HepG2 (cell line): ENCODE data around the gene GPR162. TPM values are rescaled to one million over a fixed set of nuclear protein-coding genes. Genes with fewer than 3 reads are reported as not detected.

Experiments used
- AGO1 ChIP-seq: fragments of 200-400 bp; formaldehyde crosslinking; IDR thresholded peaks from 2 replicates; pipeline ENCODE4 v1.6.1; 2017; ENCODE audit warnings: mild to moderate bottlenecking, low read depth, low read length, moderate library complexity; ENCODE audit not compliant: poor library complexity, severe bottlenecking
- FLYWCH1 ChIP-seq: sonication (generic); formaldehyde crosslinking; IDR thresholded peaks from 2 replicates; pipeline ENCODE4 v1.8.1; 2023; ENCODE audit warnings: mild to moderate bottlenecking, missing genetic modification reagents
- IRF2 ChIP-seq: IDR thresholded peaks from 2 replicates; pipeline ENCODE4 v1.6.1; 2018; ENCODE audit warnings: missing genetic modification reagents, missing compliant biosample characterization
- MYNN ChIP-seq: sonication (generic); formaldehyde crosslinking; IDR thresholded peaks from 2 replicates; pipeline ENCODE4 v1.4.0; 2020; ENCODE audit warnings: mild to moderate bottlenecking, low read depth, missing genetic modification reagents
- NCOA2 ChIP-seq: sonication (generic); formaldehyde crosslinking; IDR thresholded peaks from 2 replicates; pipeline ENCODE4 v1.8.0; 2022; ENCODE audit warnings: inconsistent platforms
- NPAS2 ChIP-seq: sonication (generic); formaldehyde crosslinking; IDR thresholded peaks from 2 replicates; pipeline ENCODE4 v1.8.0; 2022; ENCODE audit warnings: mild to moderate bottlenecking, missing genetic modification reagents, borderline replicate concordance
- PTBP1 ChIP-seq: fragments of 200-400 bp; formaldehyde crosslinking; IDR thresholded peaks from 2 replicates; pipeline ENCODE4 v1.6.1; 2018; ENCODE audit warnings: low read length, low read depth; ENCODE audit not compliant: poor library complexity, severe bottlenecking
- RXRA ChIP-seq: sonication (generic); formaldehyde crosslinking; IDR thresholded peaks from 2 replicates; pipeline ENCODE4 v1.5.1; 2020; ENCODE audit warnings: missing genetic modification reagents
- SALL2 ChIP-seq: sonication (generic); formaldehyde crosslinking; IDR thresholded peaks from 2 replicates; pipeline ENCODE4 v1.8.1; 2023; ENCODE audit warnings: mild to moderate bottlenecking, missing genetic modification reagents, inconsistent platforms
- SIN3B ChIP-seq: fragments of 150-350 bp; IDR thresholded peaks from 2 replicates; pipeline ENCODE4 v1.6.1; 2014; ENCODE audit warnings: low read length
- SNAI1 ChIP-seq: sonication (generic); formaldehyde crosslinking; IDR thresholded peaks from 2 replicates; pipeline ENCODE4 v1.5.0; 2020; ENCODE audit warnings: mild to moderate bottlenecking, missing genetic modification reagents, borderline replicate concordance
- SOX13 ChIP-seq, 3 experiments: fragments of 450-650 bp in 1 of 3; sonication (generic) in 1 of 3; formaldehyde crosslinking in 1 of 3; IDR thresholded peaks in 2 of 3; conservative IDR thresholded peaks in 1 of 3; 2 replicates each; pipeline versions ENCODE4 v1.5.0 to v1.6.1; 2016 to 2020; ENCODE audit warnings: antibody characterized with exemption in 1 of 3, mild to moderate bottlenecking in 1 of 3, missing compliant biosample characterization in 1 of 3, missing genetic modification reagents in 1 of 3, moderate library complexity in 1 of 3
- TBX2 ChIP-seq: sonication (generic); formaldehyde crosslinking; IDR thresholded peaks from 2 replicates; pipeline ENCODE4 v1.5.0; 2020; ENCODE audit warnings: missing genetic modification reagents, mild to moderate bottlenecking, borderline replicate concordance
- ZFP62 ChIP-seq: sonication (generic); formaldehyde crosslinking; IDR thresholded peaks from 2 replicates; pipeline ENCODE4 v1.4.0; 2020; ENCODE audit warnings: missing genetic modification reagents
- ZNF431 ChIP-seq: sonication (generic); formaldehyde crosslinking; IDR thresholded peaks from 2 replicates; pipeline ENCODE4 v1.9.0; 2022; ENCODE audit warnings: missing genetic modification reagents, low read depth, mild to moderate bottlenecking, borderline replicate concordance
- ZNF597 ChIP-seq: sonication (generic); formaldehyde crosslinking; IDR thresholded peaks from 2 replicates; pipeline ENCODE4 v1.5.0; 2020; ENCODE audit warnings: missing genetic modification reagents
- ZNF83 ChIP-seq: sonication (generic); formaldehyde crosslinking; IDR thresholded peaks from 2 replicates; pipeline ENCODE4 v1.4.0; 2020; ENCODE audit warnings: missing genetic modification reagents, mild to moderate bottlenecking, borderline replicate concordance
- polyA plus RNA-seq, 8 experiments: library from polyadenylated mRNA; depleted of rRNA in 3 of 8; stranded (reverse) in 7 of 8; unstranded in 1 of 8; fragments of >200 nt; fragmentation: Illumina TruSeq in 4 of 8; extraction: Trizol in 4 of 8; gene quantifications; 2 replicates each; pipeline versions ENCODE4 v1.2.1 to v1.2.3, GENCODE V29; 2011 to 2016; ENCODE audit warnings: low read depth in 4 of 8, missing spikeins in 1 of 8, mixed read lengths in 1 of 8; ENCODE audit not compliant: insufficient read depth in 1 of 8
- total RNA-seq, 5 experiments: library from RNA; depleted of rRNA; stranded (reverse); fragments of >200 nt; fragmentation: Illumina TruSeq; extraction: Trizol; gene quantifications; 2 replicates each; pipeline ENCODE4 v1.2.3, GENCODE V29; 2016; ENCODE audit warnings: low read depth in 1 of 5
- TF ChIP-seq, protein P1 (sequence below): IDR thresholded peaks from 2 replicates; pipeline ENCODE4 v1.6.1; 2018; ENCODE audit warnings: missing genetic modification reagents, mild to moderate bottlenecking, missing compliant biosample characterization
- TF ChIP-seq, protein P2 (sequence below): sonication (generic); formaldehyde crosslinking; conservative IDR thresholded peaks from 2 replicates; pipeline ENCODE4 v1.4.0; 2020; ENCODE audit warnings: missing genetic modification reagents

The GPR162 gene
- total and polyA plus RNA-seq, 2 of the 13 experiments (the other 11 are each of a cell fraction or from before 2014, with no cell fraction given), result 0.08 TPM; not detected in 1

- no peak for TF ChIP-seq SNAI1
- TF ChIP-seq SOX13 (IDR thresholded peaks at IDR 0.05), result 0 out of 2 replicates have a peak, but pooled peaks have one; percentile 4
- no peak for TF ChIP-seq SOX13 (CRISPR knock-in tag; conservative IDR thresholded peaks at IDR 0.05 in 1 of 2, IDR thresholded peaks at IDR 0.05 in 1 of 2)
- TF ChIP-seq PTBP1, result no peak
- TF ChIP-seq FLYWCH1, result no peak; the same call in 1 of the 2 replicates
- TF ChIP-seq SIN3B, result no peak
- 0 out of 2 replicates have a peak, but pooled peaks have one; percentile 25 for TF ChIP-seq ZNF83
- no peak for TF ChIP-seq RXRA (CRISPR knock-in tag)
- TF ChIP-seq, protein P1, sequence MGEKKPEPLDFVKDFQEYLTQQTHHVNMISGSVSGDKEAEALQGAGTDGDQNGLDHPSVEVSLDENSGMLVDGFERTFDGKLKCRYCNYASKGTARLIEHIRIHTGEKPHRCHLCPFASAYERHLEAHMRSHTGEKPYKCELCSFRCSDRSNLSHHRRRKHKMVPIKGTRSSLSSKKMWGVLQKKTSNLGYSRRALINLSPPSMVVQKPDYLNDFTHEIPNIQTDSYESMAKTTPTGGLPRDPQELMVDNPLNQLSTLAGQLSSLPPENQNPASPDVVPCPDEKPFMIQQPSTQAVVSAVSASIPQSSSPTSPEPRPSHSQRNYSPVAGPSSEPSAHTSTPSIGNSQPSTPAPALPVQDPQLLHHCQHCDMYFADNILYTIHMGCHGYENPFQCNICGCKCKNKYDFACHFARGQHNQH, result peak; percentile 21; the same call in 1 of the 2 replicates
- peak; percentile 49; the same call in 1 of the 2 replicates for TF ChIP-seq ZNF431 (CRISPR knock-in tag)
- no peak for TF ChIP-seq TBX2
- TF ChIP-seq, protein P2, sequence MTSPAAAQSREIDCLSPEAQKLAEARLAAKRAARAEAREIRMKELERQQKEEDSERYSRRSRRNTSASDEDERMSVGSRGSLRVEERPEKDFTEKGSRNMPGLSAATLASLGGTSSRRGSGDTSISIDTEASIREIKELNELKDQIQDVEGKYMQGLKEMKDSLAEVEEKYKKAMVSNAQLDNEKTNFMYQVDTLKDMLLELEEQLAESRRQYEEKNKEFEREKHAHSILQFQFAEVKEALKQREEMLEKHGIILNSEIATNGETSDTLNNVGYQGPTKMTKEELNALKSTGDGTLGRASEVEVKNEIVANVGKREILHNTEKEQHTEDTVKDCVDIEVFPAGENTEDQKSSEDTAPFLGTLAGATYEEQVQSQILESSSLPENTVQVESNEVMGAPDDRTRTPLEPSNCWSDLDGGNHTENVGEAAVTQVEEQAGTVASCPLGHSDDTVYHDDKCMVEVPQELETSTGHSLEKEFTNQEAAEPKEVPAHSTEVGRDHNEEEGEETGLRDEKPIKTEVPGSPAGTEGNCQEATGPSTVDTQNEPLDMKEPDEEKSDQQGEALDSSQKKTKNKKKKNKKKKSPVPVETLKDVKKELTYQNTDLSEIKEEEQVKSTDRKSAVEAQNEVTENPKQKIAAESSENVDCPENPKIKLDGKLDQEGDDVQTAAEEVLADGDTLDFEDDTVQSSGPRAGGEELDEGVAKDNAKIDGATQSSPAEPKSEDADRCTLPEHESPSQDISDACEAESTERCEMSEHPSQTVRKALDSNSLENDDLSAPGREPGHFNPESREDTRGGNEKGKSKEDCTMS, result no peak
- TF ChIP-seq ZNF597, result no peak
- peak; percentile 93 for TF ChIP-seq AGO1
- TF ChIP-seq IRF2 (CRISPR knock-in tag), result no peak
- no peak for TF ChIP-seq NPAS2
- no peak for TF ChIP-seq SALL2 (CRISPR knock-in tag)
- no peak for TF ChIP-seq ZFP62 (CRISPR knock-in tag)
- TF ChIP-seq MYNN, result no peak
- no peak for TF ChIP-seq NCOA2 (CRISPR knock-in tag)
These were observed 49.7 kb downstream of the GPR162 start (continued) for GRCh38 chr12:6871052-6871957.
